Fibroblast of villous mesenchyme (primary cell): ENCODE measurements around the gene ZNF213. TPM values are rescaled to one million over a fixed set of nuclear protein-coding genes. Genes with fewer than 3 reads are reported as not detected.

Experiments
- DNase-seq: peaks from one replicate; pipeline ENCODE4 v3.0.0-alpha.2; 2010; ENCODE audit warnings: low read depth
- H3K4me3 ChIP-seq: 2 replicates; pipeline ENCODE4 v1.5.1; 2011; ENCODE audit warnings: low read depth, mild to moderate bottlenecking, low read length
- total RNA-seq: library from RNA; depleted of rRNA; stranded (reverse); fragments of >200 nt; gene quantifications from 2 replicates; pipeline ENCODE4 v1.2.3, GENCODE V29; 2012
- TF ChIP-seq, protein P1 (sequence below): IDR thresholded peaks from 2 replicates; pipeline ENCODE4 v1.5.1; 2012; ENCODE audit warnings: low read depth, mild to moderate bottlenecking, low read length; ENCODE audit not compliant: insufficient read depth

Gene ZNF213
- total RNA-seq, 1 donor = 3.5 TPM

DNA sequence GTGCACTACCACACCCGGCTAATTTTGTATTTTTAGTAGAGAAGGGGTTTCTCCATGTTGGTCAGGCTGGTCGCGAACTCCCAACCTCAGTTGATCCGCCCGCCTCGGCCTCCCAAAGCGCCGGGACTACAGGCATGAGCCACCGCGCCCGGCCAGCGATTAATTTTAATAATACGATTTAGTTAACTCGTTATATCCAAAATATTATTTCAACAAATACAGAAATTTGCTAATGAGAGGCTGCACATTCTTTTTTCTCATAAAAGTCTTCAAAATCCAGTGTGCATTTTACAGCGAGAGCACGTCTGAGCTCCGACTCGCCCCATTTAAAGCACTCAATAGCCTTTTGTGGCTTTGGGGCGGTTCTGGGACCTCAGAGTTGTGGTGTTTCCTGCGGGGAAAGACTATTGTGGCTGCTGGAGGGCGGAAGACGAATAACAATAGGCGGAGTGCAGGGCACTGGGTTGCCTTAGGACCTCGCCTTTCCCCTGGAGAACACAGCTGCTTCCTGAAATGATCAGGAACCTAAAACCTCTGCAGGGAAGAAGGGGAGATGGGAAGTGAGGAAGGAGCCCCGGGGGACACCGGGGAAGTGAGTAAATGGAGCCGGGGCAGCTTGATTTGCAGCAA, 32.9 kb upstream of the ZNF213 start:
- no peak overlapping the region for H3K4me3 ChIP-seq
- no peak for DNase-seq
- TF ChIP-seq, protein P1, sequence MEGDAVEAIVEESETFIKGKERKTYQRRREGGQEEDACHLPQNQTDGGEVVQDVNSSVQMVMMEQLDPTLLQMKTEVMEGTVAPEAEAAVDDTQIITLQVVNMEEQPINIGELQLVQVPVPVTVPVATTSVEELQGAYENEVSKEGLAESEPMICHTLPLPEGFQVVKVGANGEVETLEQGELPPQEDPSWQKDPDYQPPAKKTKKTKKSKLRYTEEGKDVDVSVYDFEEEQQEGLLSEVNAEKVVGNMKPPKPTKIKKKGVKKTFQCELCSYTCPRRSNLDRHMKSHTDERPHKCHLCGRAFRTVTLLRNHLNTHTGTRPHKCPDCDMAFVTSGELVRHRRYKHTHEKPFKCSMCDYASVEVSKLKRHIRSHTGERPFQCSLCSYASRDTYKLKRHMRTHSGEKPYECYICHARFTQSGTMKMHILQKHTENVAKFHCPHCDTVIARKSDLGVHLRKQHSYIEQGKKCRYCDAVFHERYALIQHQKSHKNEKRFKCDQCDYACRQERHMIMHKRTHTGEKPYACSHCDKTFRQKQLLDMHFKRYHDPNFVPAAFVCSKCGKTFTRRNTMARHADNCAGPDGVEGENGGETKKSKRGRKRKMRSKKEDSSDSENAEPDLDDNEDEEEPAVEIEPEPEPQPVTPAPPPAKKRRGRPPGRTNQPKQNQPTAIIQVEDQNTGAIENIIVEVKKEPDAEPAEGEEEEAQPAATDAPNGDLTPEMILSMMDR = no peak

DNA sequence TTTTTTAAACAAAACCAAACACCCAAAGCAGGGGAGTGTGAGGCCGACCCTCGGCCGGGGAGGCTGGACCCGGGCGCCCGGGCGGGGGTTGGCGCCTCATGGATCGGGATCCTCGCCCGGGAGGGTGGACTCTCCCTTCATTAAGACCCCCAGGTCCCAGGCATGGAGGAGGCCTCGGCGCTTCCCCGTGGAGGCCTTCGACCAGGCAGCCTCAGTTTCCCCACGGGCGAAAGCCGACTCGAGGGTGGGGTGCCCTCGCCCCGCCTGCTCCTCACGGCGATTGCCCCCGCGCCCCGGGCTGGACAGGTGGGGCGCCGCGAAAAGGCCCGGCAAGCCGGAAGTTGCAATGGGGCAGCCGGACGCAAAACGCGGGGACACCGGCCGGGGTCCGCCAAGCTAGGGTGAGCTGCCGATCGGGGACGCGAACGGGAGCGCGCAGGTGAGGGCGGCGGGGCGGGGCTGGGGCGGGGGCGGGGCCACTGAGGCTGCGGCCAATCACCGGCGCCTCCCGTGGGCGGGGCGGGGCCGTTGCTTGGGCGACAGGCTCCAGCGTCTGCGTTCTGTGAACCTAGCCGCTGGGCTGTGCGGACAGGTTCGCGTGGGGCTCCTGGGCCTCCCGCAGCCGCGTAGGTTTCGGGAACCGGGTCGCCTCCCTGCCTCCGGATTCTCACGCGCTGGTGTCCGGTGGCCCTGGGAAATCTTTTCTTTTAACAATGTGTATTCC, 28.5 kb upstream of the ZNF213 start:
- peak overlapping the region; percentile 72 for H3K4me3 ChIP-seq
- DNase-seq = peak; percentile 88
- TF ChIP-seq, protein P1 = no peak

DNA sequence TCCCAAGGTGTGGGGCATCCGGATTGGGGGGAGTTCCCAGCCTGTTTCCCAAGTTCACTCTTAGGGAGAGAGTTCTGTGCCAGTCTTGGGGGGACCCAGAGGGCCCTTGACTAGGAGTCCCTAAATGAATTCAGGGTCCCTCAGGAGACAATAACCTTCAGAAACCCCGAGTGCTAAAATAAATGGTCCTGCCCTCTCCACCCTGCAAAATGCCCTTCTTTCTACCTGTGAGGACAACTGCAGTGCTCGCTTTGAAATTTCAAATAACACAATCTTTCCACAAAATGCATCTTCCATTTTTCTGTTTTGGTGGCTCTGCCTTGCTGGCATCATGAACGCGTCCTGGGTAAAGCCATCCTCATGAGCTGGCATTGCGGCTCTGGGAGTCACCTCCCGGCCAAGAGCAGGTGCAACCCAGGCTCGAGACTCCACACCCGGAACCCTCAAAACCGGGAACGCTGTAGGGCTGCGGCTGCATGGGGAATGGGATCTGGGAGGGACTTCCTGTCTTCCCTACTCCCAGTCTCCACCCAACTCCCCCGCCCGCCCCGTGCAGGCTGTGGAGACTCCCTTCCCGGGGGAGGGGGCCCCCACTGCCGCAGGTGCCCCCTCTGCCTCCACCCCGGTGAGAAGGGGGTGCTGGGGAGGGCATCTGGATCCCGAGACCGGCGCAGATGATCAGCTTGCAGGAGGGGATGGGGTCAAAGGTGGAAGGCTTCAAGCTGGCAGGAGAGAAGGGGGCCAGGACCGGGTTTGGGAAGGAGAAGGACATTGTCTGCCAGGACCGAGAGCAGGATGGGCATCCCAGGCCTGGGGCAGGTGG, 22.6 kb upstream of the ZNF213 start, which contains the start of gene ZNF205:
ZNF205 (plus strand) TSS at position 529 of the 823 bp plus-strand sequence. CDS start 845 bp downstream, outside the sequence.
- TF ChIP-seq, protein P1 = no peak
- H3K4me3 ChIP-seq = peak within 1 kb of the TSS; percentile 97
- DNase-seq = peak; percentile 60

DNA sequence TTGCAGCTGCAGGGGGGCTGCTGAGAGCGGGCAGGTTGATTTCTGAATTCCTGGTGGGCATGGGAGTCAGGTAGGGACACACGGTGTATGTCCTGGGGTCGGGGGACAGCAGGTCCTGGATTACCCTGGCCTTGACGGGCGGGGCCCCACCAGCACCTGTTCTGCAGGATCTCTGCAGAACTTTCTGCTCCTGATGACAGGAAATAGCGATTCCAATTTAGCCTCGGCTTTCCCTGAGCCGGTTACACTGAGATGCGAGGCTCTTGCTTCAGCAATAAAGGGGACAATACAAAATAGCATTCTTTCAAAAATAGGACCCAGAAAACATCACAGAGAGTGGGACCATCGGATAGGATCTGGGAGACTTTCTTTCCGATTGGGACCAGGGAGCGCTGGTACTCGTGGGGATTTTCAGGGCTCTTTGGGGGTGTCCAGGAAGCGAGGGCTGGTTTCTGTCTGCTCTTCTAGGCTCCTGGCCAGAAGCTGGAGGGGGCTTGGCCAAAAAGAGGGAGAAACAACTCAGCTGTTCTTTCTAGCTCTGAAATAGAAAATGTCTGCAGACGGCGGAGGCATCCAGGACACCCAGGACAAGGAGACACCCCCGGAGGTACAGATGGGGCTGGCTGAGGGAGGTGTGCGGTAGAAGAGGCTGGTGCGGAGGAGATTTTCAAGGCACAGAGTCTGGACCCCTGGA, 21.8 kb upstream of the ZNF213 start:
- peak; percentile 38 for DNase-seq
- TF ChIP-seq, protein P1 = no peak
- peak overlapping the region; percentile 97 for H3K4me3 ChIP-seq

DNA sequence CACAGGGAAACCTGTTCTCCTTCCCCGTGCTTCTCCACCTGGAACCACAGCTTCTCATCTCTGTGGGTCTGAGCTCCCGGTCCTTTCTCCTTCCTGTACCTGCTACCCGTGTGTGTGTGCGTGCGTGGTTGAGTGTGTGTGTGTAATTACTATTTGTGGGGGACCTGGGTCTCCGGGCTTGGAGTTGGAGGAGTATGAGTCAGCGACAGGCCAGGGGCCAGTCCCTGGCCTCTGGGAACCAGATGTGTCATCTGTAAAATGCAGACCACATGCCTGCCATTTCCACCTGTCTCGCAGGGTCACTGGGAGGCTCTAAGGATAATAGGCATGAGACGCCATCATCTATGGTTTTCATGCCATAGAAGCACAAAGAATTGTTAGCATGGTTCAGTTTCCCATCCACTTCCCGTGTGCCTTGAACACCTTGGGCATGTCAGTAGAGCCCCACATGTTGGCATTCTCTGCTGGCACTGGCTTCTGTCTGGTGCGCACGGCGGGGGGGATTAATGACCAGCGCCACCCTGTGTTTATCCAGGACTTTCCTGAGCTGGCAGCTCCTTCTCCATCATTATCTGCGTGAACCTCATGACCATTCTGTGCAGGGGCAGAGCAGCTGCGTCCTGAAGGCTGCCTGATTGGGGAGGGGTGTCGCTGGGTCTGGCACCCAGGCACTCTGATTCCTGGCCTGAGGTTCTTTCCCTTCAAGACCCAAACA, 20.9 kb upstream of the ZNF213 start:
- TF ChIP-seq, protein P1 = no peak
- H3K4me3 ChIP-seq = peak overlapping the region; percentile 97
- DNase-seq = no peak

DNA sequence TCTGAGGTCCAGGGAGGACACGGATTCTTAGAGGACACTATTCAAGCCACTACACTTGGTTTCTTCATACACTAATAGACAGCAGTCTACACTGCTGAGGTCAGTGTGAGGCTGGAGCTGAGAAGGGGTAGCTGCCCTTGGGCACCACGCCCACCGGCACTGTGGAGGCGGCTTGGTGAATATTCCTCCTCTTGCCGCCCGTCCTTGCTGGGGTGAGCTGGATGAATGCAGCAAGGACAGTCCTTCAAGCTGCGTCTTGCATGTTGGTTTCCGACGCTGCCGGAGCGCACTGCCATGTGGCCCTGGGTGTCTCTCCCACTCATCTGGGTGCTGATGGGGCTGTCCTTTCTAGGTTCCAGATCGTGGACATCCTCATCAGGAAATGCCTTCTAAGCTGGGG, 19.8 kb upstream of the ZNF213 start:
- no peak for DNase-seq
- TF ChIP-seq, protein P1 = no peak
- no peak overlapping the region for H3K4me3 ChIP-seq
